Left cardiac atrium (tissue), 4 donors: Measurements from ENCODE around the gene PSPC1. TPM values are rescaled to one million over a fixed set of nuclear protein-coding genes. Genes with fewer than 3 reads are reported as not detected.
A peak's percentile ranks its signal among the peaks of the same experiment; 100 is the strongest.

Experiments
- ATAC-seq, 2 donors: fragments of 200-7000 bp; cut with Tn5 transposase; one replicate each; pipeline ENCODE4 v1.9.1; 2020; ENCODE audit warnings: mild to moderate bottlenecking in 2 of 2, moderate library complexity in 2 of 2
- DNase-seq: peaks from one replicate; pipeline ENCODE4 v3.0.0-alpha.2; 2020
- intact Hi-C, 2 donors: fragments of 100-400 bp; cut with DNase I; formaldehyde crosslinking; loops; one replicate each; pipeline versions ENCODE4 v1.14.1 to v1.15.1; 2022 to 2023
- total RNA-seq, 2 donors: library from RNA; stranded (reverse); fragmentation: NEBNext Ultra II Directional; extraction: Animal tissue kit (Norgen Biotek cat#: 25700); gene quantifications; one replicate each; pipeline ENCODE4 v1.2.1, GENCODE V29; 2021
- donor health status: DM: no; HTN: yes; CAD: no.
- donor health status: DM: no; HTN: yes; CAD: no; lungs with severe emphysema.
- donor health status: DM: yes; HTN: yes; CAD: no.
- donor health status: Dilated cardiomyopathy.

PSPC1 gene
- total RNA-seq, 2 donors from 2014 or later = 21.8 to 27.1 TPM

GRCh38 chr13:19685034-19685433 lies 97.7 kb downstream of the PSPC1 start:
- intact Hi-C loops = no loop called here
- no peak for DNase-seq
- ATAC-seq = no peak

GRCh38 chr13:19681517-19681916 lies 101.2 kb downstream of the PSPC1 start:
- intact Hi-C loops = no loop called here
- ATAC-seq (no peak), DNase-seq (no peak)

GRCh38 chr13:19680751-19681150 lies 102.0 kb downstream of the PSPC1 start:
- intact Hi-C loops = no loop called here
- no peak for ATAC-seq
- DNase-seq = no peak

GRCh38 chr13:19676168-19676567 lies 106.6 kb downstream of the PSPC1 start:
- DNase-seq (no peak), ATAC-seq (no peak)
- intact Hi-C loops = no loop called here

GRCh38 chr13:19674898-19675297 lies 107.8 kb downstream of the PSPC1 start:
- intact Hi-C loops = no loop called here
- ATAC-seq (no peak), DNase-seq (no peak)

- ATAC-seq = no peak
- DNase-seq = no peak
- intact Hi-C loops = no loop called here
Measured at GRCh38 chr13:19673473-19674430, 109.0 kb downstream of the PSPC1 start.

- DNase-seq = no peak
- intact Hi-C loops = no loop called here
Measured at GRCh38 chr13:19672990-19673389, 109.8 kb downstream of the PSPC1 start.

GRCh38 chr13:19670147-19670546 lies 112.6 kb downstream of the PSPC1 start:
- DNase-seq = no peak
- intact Hi-C loops = no loop called here
- ATAC-seq = no peak

More at GRCh38 chr13:19672990-19673389, 109.8 kb downstream of the PSPC1 start:
- no peak for ATAC-seq

GRCh38 chr13:19668778-19669177 lies 114.0 kb downstream of the PSPC1 start:
- ATAC-seq (no peak), DNase-seq (no peak)
- intact Hi-C loops = no loop called here

- intact Hi-C loops = no loop called here
- ATAC-seq = peak; percentile 65 to 72
- DNase-seq = no peak
Measured at GRCh38 chr13:19665427-19665859, 117.3 kb downstream of the PSPC1 start.

GRCh38 chr13:19664481-19665230 lies 118.1 kb downstream of the PSPC1 start:
- DNase-seq (no peak), ATAC-seq (peak; percentile 6 to 14)

GRCh38 chr13:19663416-19663979 lies 119.2 kb downstream of the PSPC1 start:
- ATAC-seq (no peak), DNase-seq (no peak)
- intact Hi-C loops = no loop called here

More at GRCh38 chr13:19664481-19665230, 118.1 kb downstream of the PSPC1 start:
- intact Hi-C loops = no loop called here

- intact Hi-C loops = no loop called here
- ATAC-seq = no peak
- DNase-seq = no peak
Measured at GRCh38 chr13:19661561-19661960, 121.2 kb downstream of the PSPC1 start.

GRCh38 chr13:19661126-19661525 lies 121.6 kb downstream of the PSPC1 start:
- DNase-seq = no peak
- no peak for ATAC-seq
- intact Hi-C loops = no loop called here

GRCh38 chr13:19658831-19659230 lies 123.9 kb downstream of the PSPC1 start:
- intact Hi-C loops = no loop called here
- no peak for DNase-seq
- ATAC-seq = no peak

GRCh38 chr13:19657872-19658591 lies 124.7 kb downstream of the PSPC1 start:
- intact Hi-C loops = no loop called here
- no peak for DNase-seq
- ATAC-seq = no peak
